ENCODE data around the gene TRMT2A. TPM values are rescaled to one million over a fixed set of nuclear protein-coding genes. Genes with fewer than 3 reads are reported as not detected.

Gene TRMT2A
- total RNA-seq, 2 experiments from 2014 or later = 79.3 to 84.2 TPM

- no peaks in the 10 kb centered on the region for H3K4me1 ChIP-seq (ENCODE audit: insufficient read depth, low read length)
- no peaks in the 10 kb centered on the region for H3K4me1 Mint-ChIP-seq (ENCODE audit: low read depth)
- H3K4me3 Mint-ChIP-seq = no peak overlapping the region
- H3K27me3 Mint-ChIP-seq = no peaks in the 10 kb centered on the region
- TF ChIP-seq CTCF (IDR thresholded peaks at IDR 0.05) = no peak
- H3K9me3 Mint-ChIP-seq = no peaks in the 10 kb centered on the region
- H3K27ac Mint-ChIP-seq = no peak overlapping the region
- intact Hi-C loops (cut with DNase I, micrococcal nuclease) = no loop called here
- H3K27me3 ChIP-seq (ENCODE audit: control insufficient read depth in 1 of 2, insufficient read depth in 2 of 2, low read length in 2 of 2) = no peaks in the 10 kb centered on the region
- ChIA-PET POLR2A (no interaction called here), CTCF (no interaction called here)
- H3K36me3 Mint-ChIP-seq (ENCODE audit: low read depth) = peaks cover 33% of the 10 kb centered on the region
- no peak overlapping the region for H3K27ac ChIP-seq (ENCODE audit: low read depth in 1 of 2, low read length in 2 of 2)
- H3K9me3 ChIP-seq (ENCODE audit: control insufficient read depth in 1 of 2, insufficient read depth in 1 of 2, low read length in 2 of 2) = no peaks in the 10 kb centered on the region
- ATAC-seq (ENCODE audit: poor library complexity) (no peak), DNase-seq (no peak)
- H3K4me3 ChIP-seq (ENCODE audit: low read length) = no peak overlapping the region
- H3K36me3 ChIP-seq (ENCODE audit: insufficient read depth, low read length) = peaks cover 34% of the 10 kb centered on the region
These were observed 52.9 kb downstream of the TRMT2A start for GRCh38 chr22:20064140-20064480.

GRCh38 chr22:20063271-20064139 is 53.5 kb downstream of the TRMT2A start:
- Mint-ChIP-seq H3K36me3 (ENCODE audit: low read depth) (peaks cover 40% of the 10 kb centered on the region), H3K4me3 (no peak overlapping the region), H3K4me1 (ENCODE audit: low read depth) (no peaks in the 10 kb centered on the region), H3K9me3 (no peaks in the 10 kb centered on the region), H3K27me3 (no peaks in the 10 kb centered on the region), H3K27ac (no peak overlapping the region)
- no peak for TF ChIP-seq CTCF (IDR thresholded peaks at IDR 0.05)
- Histone ChIP-seq H3K27ac (ENCODE audit: low read depth in 1 of 2, low read length in 2 of 2) (no peak overlapping the region), H3K9me3 (ENCODE audit: control insufficient read depth in 1 of 2, insufficient read depth in 1 of 2, low read length in 2 of 2) (no peaks in the 10 kb centered on the region), H3K4me1 (ENCODE audit: insufficient read depth, low read length) (no peaks in the 10 kb centered on the region), H3K27me3 (ENCODE audit: control insufficient read depth in 1 of 2, insufficient read depth in 2 of 2, low read length in 2 of 2) (no peaks in the 10 kb centered on the region), H3K4me3 (ENCODE audit: low read length) (no peak overlapping the region), H3K36me3 (ENCODE audit: insufficient read depth, low read length) (peaks cover 34% of the 10 kb centered on the region)
- ATAC-seq (ENCODE audit: poor library complexity) (no peak), DNase-seq (no peak)
- POLR2A ChIA-PET = no interaction called here
- intact Hi-C loops (cut with DNase I, micrococcal nuclease) = no loop called here
- CTCF ChIA-PET = no interaction called here

- no peak for TF ChIP-seq CTCF (IDR thresholded peaks at IDR 0.05)
- no peak for ATAC-seq (ENCODE audit: poor library complexity)
- Mint-ChIP-seq H3K27ac (no peak overlapping the region), H3K4me3 (no peak overlapping the region), H3K27me3 (no peaks in the 10 kb centered on the region), H3K4me1 (ENCODE audit: low read depth) (no peaks in the 10 kb centered on the region), H3K9me3 (no peaks in the 10 kb centered on the region), H3K36me3 (ENCODE audit: low read depth) (peaks cover 47% of the 10 kb centered on the region)
- Histone ChIP-seq H3K4me1 (ENCODE audit: insufficient read depth, low read length) (no peaks in the 10 kb centered on the region), H3K27me3 (ENCODE audit: control insufficient read depth in 1 of 2, insufficient read depth in 2 of 2, low read length in 2 of 2) (no peaks in the 10 kb centered on the region), H3K36me3 (ENCODE audit: insufficient read depth, low read length) (peaks cover 38% of the 10 kb centered on the region), H3K9me3 (ENCODE audit: control insufficient read depth in 1 of 2, insufficient read depth in 1 of 2, low read length in 2 of 2) (no peaks in the 10 kb centered on the region), H3K4me3 (ENCODE audit: low read length) (no peak overlapping the region), H3K27ac (ENCODE audit: low read depth in 1 of 2, low read length in 2 of 2) (no peak overlapping the region)
- POLR2A ChIA-PET = no interaction called here
- DNase-seq = no peak
- CTCF ChIA-PET = no interaction called here
- intact Hi-C loops (cut with DNase I, micrococcal nuclease) = no loop called here
These were observed 54.3 kb downstream of the TRMT2A start for GRCh38 chr22:20062766-20063083.

All from CD4-positive, alpha-beta T cell (primary cell).